ENCODE results near the gene NMNAT2. TPM values are rescaled to one million over a fixed set of nuclear protein-coding genes. Genes with fewer than 3 reads are reported as not detected.
"Not testable (repeated sequence)": the region's sequence is repeated elsewhere in the genome, so short reads cannot be mapped to it uniquely, and the experiment has no call there.

Gene NMNAT2
- total and polyA plus RNA-seq, 12 donors = 0.35 to 6.1 (median 2.9) TPM

DNA sequence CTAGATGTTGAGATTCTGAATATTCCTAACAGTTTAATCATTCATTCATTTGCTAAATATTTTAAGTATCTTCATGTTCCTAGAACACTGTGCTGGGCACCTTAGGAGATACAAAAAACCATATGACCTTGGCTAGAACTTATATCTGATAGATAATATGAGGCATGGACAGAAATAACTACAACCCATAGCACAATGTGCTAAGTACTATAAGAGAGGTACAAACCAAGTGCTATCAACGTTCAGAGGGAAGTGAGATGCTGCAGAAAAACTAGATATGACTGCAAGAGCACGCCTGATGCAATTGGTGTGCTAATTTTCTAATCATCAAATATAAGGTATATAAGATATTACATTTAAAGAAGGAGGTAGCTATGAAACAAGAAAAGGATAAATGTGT lies 10.7 kb downstream of the NMNAT2 start:
- Histone ChIP-seq H3K4me1 (replicated peaks in 1 of 2) (no peaks in the 10 kb centered on the region), H3K27me3 (no peaks in the 10 kb centered on the region), H3K27ac (no peak overlapping the region), H3K36me3 (replicated peaks in 1 of 2) (no peaks in the 10 kb centered on the region), H3K9me3 (replicated peaks in 1 of 3) (no peaks in the 10 kb centered on the region), H3K4me3 (no peak overlapping the region)
- TF ChIP-seq, protein P1, sequence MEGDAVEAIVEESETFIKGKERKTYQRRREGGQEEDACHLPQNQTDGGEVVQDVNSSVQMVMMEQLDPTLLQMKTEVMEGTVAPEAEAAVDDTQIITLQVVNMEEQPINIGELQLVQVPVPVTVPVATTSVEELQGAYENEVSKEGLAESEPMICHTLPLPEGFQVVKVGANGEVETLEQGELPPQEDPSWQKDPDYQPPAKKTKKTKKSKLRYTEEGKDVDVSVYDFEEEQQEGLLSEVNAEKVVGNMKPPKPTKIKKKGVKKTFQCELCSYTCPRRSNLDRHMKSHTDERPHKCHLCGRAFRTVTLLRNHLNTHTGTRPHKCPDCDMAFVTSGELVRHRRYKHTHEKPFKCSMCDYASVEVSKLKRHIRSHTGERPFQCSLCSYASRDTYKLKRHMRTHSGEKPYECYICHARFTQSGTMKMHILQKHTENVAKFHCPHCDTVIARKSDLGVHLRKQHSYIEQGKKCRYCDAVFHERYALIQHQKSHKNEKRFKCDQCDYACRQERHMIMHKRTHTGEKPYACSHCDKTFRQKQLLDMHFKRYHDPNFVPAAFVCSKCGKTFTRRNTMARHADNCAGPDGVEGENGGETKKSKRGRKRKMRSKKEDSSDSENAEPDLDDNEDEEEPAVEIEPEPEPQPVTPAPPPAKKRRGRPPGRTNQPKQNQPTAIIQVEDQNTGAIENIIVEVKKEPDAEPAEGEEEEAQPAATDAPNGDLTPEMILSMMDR (IDR thresholded peaks at IDR 0.05) = no peak
- no peak for TF ChIP-seq POLR2A (IDR thresholded peaks at IDR 0.05)
- 73 to 82% (median 77%) methylated on average over 2 of the region's 2 CpGs for WGBS, 4 donors
- no peak for DNase-seq
- intact Hi-C loops (cut with DNase I) = no loop called here

DNA sequence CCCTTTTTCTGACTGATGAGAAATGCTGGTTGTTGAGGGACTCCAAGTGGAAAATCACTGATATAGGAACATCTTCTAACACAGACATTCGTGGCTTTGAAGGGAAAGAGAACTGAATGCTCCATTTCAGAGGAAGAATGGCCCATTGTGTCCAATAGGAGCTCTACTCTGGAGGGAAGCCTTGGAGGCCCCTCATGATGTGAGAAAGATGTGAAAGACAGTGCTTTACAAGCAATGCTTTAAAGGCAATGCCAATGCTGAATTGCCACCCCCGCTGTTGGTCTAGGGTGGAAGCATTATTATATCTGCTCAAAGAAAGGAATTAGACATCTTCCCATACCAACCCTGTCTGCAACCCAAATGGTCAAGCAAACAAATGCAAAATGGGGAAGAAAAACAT lies 13.7 kb downstream of the NMNAT2 start:
- TF ChIP-seq, protein P1 (IDR thresholded peaks at IDR 0.05) = no peak
- TF ChIP-seq POLR2A (IDR thresholded peaks at IDR 0.05) = no peak
- WGBS, 4 donors = 45 to 74% (median 59%) methylated on average over 2 of the region's 2 CpGs

DNA sequence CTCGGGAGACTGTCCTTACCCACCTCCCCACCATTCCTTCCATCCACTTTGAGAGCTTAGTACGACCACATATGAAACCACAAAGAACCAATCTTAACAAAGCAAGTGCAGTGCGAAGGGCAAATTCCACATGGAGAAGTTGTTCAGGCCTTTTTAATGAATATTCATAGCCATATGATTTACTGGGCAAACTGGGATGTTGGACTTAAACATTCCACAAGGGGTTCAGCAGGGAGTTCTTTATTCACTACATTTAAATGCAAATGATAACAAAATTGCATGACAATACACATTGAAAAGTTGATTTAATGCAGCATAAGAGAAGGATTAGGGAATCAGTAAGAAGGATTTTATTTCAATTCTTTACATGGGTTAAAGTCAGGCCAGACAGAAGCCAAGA lies 14.7 kb downstream of the NMNAT2 start:
- Histone ChIP-seq H3K4me1 (replicated peaks in 1 of 2) (no peaks in the 10 kb centered on the region), H3K9me3 (replicated peaks in 1 of 3) (no peaks in the 10 kb centered on the region), H3K4me3 (no peak overlapping the region), H3K27ac (no peak overlapping the region), H3K36me3 (replicated peaks in 1 of 2) (no peaks in the 10 kb centered on the region), H3K27me3 (no peaks in the 10 kb centered on the region)
- intact Hi-C loops (cut with DNase I) = no loop called here
- no peak for DNase-seq
- TF ChIP-seq, protein P1 (IDR thresholded peaks at IDR 0.05) = no peak
- no peak for TF ChIP-seq POLR2A (IDR thresholded peaks at IDR 0.05)
- 42 to 55% (median 49%) methylated on average over 3 of the region's 3 CpGs for WGBS, 4 donors

More for the DNA sequence above, 13.7 kb downstream of the NMNAT2 start:
- Histone ChIP-seq H3K9me3 (replicated peaks in 1 of 3) (no peaks in the 10 kb centered on the region), H3K4me1 (replicated peaks in 1 of 2) (no peaks in the 10 kb centered on the region), H3K27me3 (no peaks in the 10 kb centered on the region), H3K36me3 (replicated peaks in 1 of 2) (no peaks in the 10 kb centered on the region), H3K4me3 (no peak overlapping the region), H3K27ac (no peak overlapping the region)
- intact Hi-C loops (cut with DNase I) = no loop called here
- no peak for DNase-seq

DNA sequence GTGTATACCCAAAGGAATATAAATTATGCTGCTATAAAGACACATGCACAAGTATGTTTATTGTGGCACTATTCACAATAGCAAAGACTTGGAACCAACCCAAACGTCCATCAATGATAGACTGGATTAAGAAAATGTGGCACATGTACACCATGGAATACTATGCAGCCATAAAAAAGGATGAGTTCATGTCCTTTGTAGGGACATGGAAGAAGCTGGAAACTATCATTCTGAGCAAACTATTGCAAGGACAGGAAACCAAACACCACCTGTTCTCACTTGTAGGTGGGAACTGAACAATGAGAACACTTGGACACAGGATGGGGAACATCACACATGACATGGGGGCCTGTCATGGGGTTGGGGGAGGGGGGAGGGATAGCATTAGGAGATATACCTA lies 16.6 kb downstream of the NMNAT2 start:
- 36 to 46% (median 44%) methylated on average over 1 of the region's 1 CpG for WGBS, 4 donors
- intact Hi-C loops (cut with DNase I); H3K36me3 ChIP-seq (replicated peaks in 1 of 2): not testable (repeated sequence)

DNA sequence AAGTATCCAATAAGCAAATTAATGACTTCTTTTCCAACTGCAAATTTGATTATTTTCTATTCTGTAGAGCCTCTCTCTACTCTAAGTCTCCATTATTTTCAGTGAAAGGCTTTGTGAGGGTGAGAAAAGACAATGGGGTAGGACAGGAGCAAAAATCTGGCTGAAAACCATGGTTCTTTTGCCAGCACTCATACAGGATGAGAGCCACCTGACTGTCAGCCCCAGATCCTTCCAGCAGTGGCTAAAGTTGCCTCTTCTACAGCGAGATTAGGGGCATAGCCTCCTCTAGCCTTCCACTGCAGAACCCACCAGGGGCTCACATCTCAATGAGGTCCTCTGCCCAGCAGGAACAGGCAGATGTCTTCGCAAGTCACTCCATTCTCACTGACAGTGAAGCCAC lies 23.7 kb downstream of the NMNAT2 start:
- H3K27me3 ChIP-seq = no peaks in the 10 kb centered on the region
- TF ChIP-seq POLR2A (IDR thresholded peaks at IDR 0.05) = no peak
- TF ChIP-seq, protein P1 (IDR thresholded peaks at IDR 0.05) = no peak
- no peak overlapping the region for H3K4me3 ChIP-seq
- no peak overlapping the region for H3K27ac ChIP-seq
- no peaks in the 10 kb centered on the region for H3K36me3 ChIP-seq (replicated peaks in 1 of 2)
- no peaks in the 10 kb centered on the region for H3K4me1 ChIP-seq (replicated peaks in 1 of 2)
- intact Hi-C loops (cut with DNase I) = no loop called here
- 80 to 88% (median 81%) methylated on average over 1 to 2 of the region's 2 CpGs; no CpG with 5 or more reads in 1 of the 4 donors for WGBS, 4 donors
- no peaks in the 10 kb centered on the region for H3K9me3 ChIP-seq (replicated peaks in 1 of 3)
- DNase-seq = no peak

More for the DNA sequence above, 16.6 kb downstream of the NMNAT2 start:
- not testable (repeated sequence) for H3K4me1 ChIP-seq (replicated peaks in 1 of 2); H3K4me3 ChIP-seq; H3K27ac ChIP-seq; H3K9me3 ChIP-seq (replicated peaks in 1 of 3); H3K27me3 ChIP-seq; DNase-seq

Data from adrenal gland (tissue), 12 donors.